GM23338 (cell line): ENCODE measurements around the gene GPR179.

ENCODE experiments used
- EZH2 ChIP-seq: fragments of 200-600 bp; sonication (generic); IDR thresholded peaks from one replicate; pipeline ENCODE4 v1.8.0; 2017; ENCODE audit warnings: antibody characterized with exemption, mild to moderate bottlenecking, low read depth; ENCODE audit not compliant: unreplicated experiment
- EZH2phosphoT487 ChIP-seq: fragments of 200-600 bp; sonication (generic); IDR thresholded peaks from one replicate; pipeline ENCODE4 v1.8.1; 2018; ENCODE audit warnings: antibody characterized with exemption; ENCODE audit not compliant: unreplicated experiment
- JUNB ChIP-seq: IDR thresholded peaks from one replicate; pipeline ENCODE4 v1.6.1; 2016; ENCODE audit warnings: antibody characterized with exemption; ENCODE audit not compliant: unreplicated experiment
- POLR2AphosphoS5 ChIP-seq: IDR thresholded peaks from 2 replicates; pipeline ENCODE4 v1.6.1; 2016; ENCODE audit warnings: antibody characterized with exemption, low read depth
- ZNF114 ChIP-seq: fragments of 250-450 bp; sonication (Bioruptor Pico); IDR thresholded peaks from 2 replicates; pipeline ENCODE4 v1.5.0; 2020; ENCODE audit warnings: mild to moderate bottlenecking, moderate library complexity
- TF ChIP-seq, protein P1 (sequence below), 2 experiments: fragments of 200-600 bp in 1 of 2; sonication (generic) in 1 of 2; conservative IDR thresholded peaks; 2 replicates each; pipeline versions ENCODE4 v1.5.1 to v1.6.1; 2016 to 2017; ENCODE audit warnings: antibody characterized with exemption in 2 of 2, low read depth in 2 of 2, mild to moderate bottlenecking in 2 of 2, moderate library complexity in 1 of 2
- TF ChIP-seq, protein P2 (sequence below): IDR thresholded peaks from 2 replicates; pipeline ENCODE4 v1.6.1; 2016; ENCODE audit warnings: antibody characterized with exemption
- TF ChIP-seq, protein P3 (sequence below): IDR thresholded peaks from one replicate; pipeline ENCODE4 v1.6.1; 2018; ENCODE audit warnings: antibody characterized with exemption; ENCODE audit not compliant: unreplicated experiment

DNA sequence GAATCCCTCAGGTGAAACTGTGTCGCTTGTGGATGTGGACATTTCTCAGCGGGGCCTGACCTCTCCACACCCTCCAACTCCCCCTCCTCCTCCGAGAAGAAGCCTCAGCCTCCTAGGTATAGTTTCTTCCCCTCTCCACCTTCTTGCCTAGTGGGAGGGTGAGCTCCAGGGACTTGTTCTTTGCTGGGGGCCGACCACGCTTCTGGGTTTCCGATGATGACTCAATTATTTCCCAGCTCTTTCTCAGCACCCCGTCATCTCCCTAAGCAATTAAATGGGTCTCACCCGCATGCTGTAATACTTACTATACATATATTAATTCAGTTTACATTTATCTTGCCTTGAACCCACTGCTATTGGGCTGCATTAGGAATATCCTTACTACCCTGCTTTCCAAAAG, 21.0 kb upstream of the GPR179 start:
- TF ChIP-seq ZNF114 (CRISPR knock-in tag) (no peak), POLR2AphosphoS5 (no peak), EZH2 (no peak), EZH2phosphoT487 (no peak), JUNB (no peak)
- TF ChIP-seq, protein P1, sequence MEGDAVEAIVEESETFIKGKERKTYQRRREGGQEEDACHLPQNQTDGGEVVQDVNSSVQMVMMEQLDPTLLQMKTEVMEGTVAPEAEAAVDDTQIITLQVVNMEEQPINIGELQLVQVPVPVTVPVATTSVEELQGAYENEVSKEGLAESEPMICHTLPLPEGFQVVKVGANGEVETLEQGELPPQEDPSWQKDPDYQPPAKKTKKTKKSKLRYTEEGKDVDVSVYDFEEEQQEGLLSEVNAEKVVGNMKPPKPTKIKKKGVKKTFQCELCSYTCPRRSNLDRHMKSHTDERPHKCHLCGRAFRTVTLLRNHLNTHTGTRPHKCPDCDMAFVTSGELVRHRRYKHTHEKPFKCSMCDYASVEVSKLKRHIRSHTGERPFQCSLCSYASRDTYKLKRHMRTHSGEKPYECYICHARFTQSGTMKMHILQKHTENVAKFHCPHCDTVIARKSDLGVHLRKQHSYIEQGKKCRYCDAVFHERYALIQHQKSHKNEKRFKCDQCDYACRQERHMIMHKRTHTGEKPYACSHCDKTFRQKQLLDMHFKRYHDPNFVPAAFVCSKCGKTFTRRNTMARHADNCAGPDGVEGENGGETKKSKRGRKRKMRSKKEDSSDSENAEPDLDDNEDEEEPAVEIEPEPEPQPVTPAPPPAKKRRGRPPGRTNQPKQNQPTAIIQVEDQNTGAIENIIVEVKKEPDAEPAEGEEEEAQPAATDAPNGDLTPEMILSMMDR (conservative IDR thresholded peaks at IDR 0.05; ENCODE audit: low read depth in 2 of 2): no peak
- TF ChIP-seq, protein P2, sequence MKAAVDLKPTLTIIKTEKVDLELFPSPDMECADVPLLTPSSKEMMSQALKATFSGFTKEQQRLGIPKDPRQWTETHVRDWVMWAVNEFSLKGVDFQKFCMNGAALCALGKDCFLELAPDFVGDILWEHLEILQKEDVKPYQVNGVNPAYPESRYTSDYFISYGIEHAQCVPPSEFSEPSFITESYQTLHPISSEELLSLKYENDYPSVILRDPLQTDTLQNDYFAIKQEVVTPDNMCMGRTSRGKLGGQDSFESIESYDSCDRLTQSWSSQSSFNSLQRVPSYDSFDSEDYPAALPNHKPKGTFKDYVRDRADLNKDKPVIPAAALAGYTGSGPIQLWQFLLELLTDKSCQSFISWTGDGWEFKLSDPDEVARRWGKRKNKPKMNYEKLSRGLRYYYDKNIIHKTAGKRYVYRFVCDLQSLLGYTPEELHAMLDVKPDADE: no peak
- TF ChIP-seq, protein P3, sequence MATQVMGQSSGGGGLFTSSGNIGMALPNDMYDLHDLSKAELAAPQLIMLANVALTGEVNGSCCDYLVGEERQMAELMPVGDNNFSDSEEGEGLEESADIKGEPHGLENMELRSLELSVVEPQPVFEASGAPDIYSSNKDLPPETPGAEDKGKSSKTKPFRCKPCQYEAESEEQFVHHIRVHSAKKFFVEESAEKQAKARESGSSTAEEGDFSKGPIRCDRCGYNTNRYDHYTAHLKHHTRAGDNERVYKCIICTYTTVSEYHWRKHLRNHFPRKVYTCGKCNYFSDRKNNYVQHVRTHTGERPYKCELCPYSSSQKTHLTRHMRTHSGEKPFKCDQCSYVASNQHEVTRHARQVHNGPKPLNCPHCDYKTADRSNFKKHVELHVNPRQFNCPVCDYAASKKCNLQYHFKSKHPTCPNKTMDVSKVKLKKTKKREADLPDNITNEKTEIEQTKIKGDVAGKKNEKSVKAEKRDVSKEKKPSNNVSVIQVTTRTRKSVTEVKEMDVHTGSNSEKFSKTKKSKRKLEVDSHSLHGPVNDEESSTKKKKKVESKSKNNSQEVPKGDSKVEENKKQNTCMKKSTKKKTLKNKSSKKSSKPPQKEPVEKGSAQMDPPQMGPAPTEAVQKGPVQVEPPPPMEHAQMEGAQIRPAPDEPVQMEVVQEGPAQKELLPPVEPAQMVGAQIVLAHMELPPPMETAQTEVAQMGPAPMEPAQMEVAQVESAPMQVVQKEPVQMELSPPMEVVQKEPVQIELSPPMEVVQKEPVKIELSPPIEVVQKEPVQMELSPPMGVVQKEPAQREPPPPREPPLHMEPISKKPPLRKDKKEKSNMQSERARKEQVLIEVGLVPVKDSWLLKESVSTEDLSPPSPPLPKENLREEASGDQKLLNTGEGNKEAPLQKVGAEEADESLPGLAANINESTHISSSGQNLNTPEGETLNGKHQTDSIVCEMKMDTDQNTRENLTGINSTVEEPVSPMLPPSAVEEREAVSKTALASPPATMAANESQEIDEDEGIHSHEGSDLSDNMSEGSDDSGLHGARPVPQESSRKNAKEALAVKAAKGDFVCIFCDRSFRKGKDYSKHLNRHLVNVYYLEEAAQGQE: no peak
